Measurements from ENCODE around the gene FAM219B. TPM values are rescaled to one million over a fixed set of nuclear protein-coding genes. Genes with fewer than 3 reads are reported as not detected.

The FAM219B gene
- total and polyA plus RNA-seq, 2 of the 4 experiments (the other 2 are of a cell fraction): 24.9 to 48.7 TPM

DNA sequence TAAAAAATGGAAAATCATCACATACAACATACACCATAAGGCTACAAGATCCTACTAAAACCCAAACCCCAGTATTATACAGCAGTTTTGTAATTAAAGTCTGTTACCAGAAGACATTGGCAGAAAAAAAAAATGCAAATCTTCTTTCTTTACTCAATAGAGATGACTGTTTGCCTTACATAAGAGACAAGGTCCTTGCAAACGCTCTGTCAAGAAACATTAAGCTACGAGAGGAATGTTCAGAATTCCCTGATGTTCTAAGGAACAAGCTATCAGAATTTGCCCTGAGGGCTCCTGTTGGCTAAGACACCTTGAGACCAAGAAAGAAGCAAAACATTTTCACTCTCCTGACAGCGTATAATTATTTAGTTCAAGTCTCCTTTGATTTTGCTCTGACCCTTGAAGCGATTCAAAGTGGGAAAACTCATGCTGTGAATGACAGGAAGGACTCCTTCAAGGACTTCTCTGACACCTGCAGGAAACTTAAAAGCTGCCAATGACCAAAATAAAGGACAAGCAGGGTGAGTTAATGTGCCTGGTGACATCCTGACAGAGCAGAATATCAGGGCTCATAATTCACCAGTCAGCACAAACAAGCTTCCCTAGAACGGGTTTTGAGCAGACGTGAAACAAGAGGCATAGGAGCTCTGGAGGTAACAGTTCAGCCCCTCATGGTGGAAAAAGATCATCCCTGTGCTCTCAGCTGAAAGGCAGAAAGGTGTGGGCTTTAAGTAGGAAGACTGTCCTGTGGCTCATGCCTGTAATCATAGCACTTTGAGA, 36.0 kb downstream of the FAM219B start:
- peaks cover 2% of the 10 kb centered on the region for H3K36me3 ChIP-seq (ENCODE audit: control insufficient read depth, insufficient read depth, low read length)
- ATAC-seq (ENCODE audit: low read depth) (no peak), DNase-seq (no peak)
- H4K91ac ChIP-seq (ENCODE audit: insufficient read depth, low read depth, low read length): no peak overlapping the region
- intact Hi-C loops (cut with micrococcal nuclease) (no loop called here), in situ Hi-C loops (cut with MboI; ENCODE audit: low sequenced_read_pairs) (no loop called here), dilution Hi-C loops (cut with HindIII; ENCODE audit: low sequenced_read_pairs, unreplicated experiment) (no loop called here)
- peaks cover 18% of the 10 kb centered on the region for H3K4me1 ChIP-seq (ENCODE audit: control insufficient read depth, insufficient read depth, low read length)
- H2BK120ac ChIP-seq (ENCODE audit: low read depth, low read length): no peak overlapping the region
- no peak overlapping the region for H3K18ac ChIP-seq (ENCODE audit: low read depth, low read length)
- peak overlapping the region; percentile 50; the same call in 1 of the 2 replicates for H3K23ac ChIP-seq (ENCODE audit: low read depth, low read length)
- H4K8ac ChIP-seq (ENCODE audit: low read depth in 2 of 2, low read length in 2 of 2): no peak overlapping the region
- no peak overlapping the region for H2AFZ ChIP-seq (replicated peaks; ENCODE audit: low read length, poor library complexity)
- H4K20me1 ChIP-seq (ENCODE audit: insufficient read depth, low read length): peaks cover 64% of the 10 kb centered on the region
- no peak overlapping the region for H2BK20ac ChIP-seq (ENCODE audit: low read depth, low read length)
- H2BK5ac ChIP-seq (ENCODE audit: low read depth, low read length, poor library complexity, severe bottlenecking): no peak overlapping the region
- H3K56ac ChIP-seq (ENCODE audit: extremely low read depth, insufficient read depth, low read length): no peak overlapping the region
- ChIA-PET POLR2A (ENCODE audit: unreplicated experiment) (interaction anchor here (0.7 kb wide), 1 partner anchor 9 kb away, joined by 4 read pairs; no protein-coding TSS in a partner anchor), CTCF (interaction anchor here (1.1 to 1.2 kb wide), 2 partner anchors 88 to 100 kb away, joined by 3 to 10 read pairs; no protein-coding TSS in a partner anchor)
- H4K5ac ChIP-seq (ENCODE audit: low read depth, low read length): no peak overlapping the region
- peaks cover 38% of the 10 kb centered on the region for H3K9me1 ChIP-seq (ENCODE audit: insufficient read depth, low read length)
- BruUV-seq (replicated peaks): TSS peak; percentile 18
- H3K27me3 ChIP-seq (ENCODE audit: control insufficient read depth, insufficient read depth, low read length): no peaks in the 10 kb centered on the region
- TF ChIP-seq CHD1 (IDR thresholded peaks at IDR 0.05; ENCODE audit: low read depth, low read length) (no peak), NFE2L2 (IDR thresholded peaks at IDR 0.05; ENCODE audit: low read depth, low read length) (no peak), RFX5 (IDR thresholded peaks at IDR 0.05; ENCODE audit: low read depth, low read length) (no peak), RCOR1 (IDR thresholded peaks at IDR 0.05; ENCODE audit: insufficient replicate concordance, low read length) (no peak), MAFK (IDR thresholded peaks at IDR 0.05; ENCODE audit: low read depth, low read length) (peak; percentile 32; the same call in 1 of the 2 replicates)
- H3K79me1 ChIP-seq (ENCODE audit: low read depth in 1 of 2, low read length in 2 of 2): peaks cover 13 to 76% of the 10 kb centered on the region in 2 experiments; a peak in 3 of 4 replicates
- no peak overlapping the region for H3K4me3 ChIP-seq (ENCODE audit: insufficient read depth, low read depth, low read length)
- no peak overlapping the region for H3K27ac ChIP-seq (ENCODE audit: insufficient read depth, low read length)
- H2AK5ac ChIP-seq (ENCODE audit: low read depth, low read length): no peak overlapping the region
- H3K9me3 ChIP-seq (ENCODE audit: control insufficient read depth, insufficient read depth, low read length): no peaks in the 10 kb centered on the region
- no peak overlapping the region for H3K14ac ChIP-seq (replicated peaks; ENCODE audit: low read depth, low read length)
- WGBS, 2 experiments (ENCODE audit: extremely low coverage in 2 of 2, insufficient read length in 1 of 2): no CpG with 5 or more reads among the region's 6 CpGs
- no peak overlapping the region for H3K4me2 ChIP-seq (ENCODE audit: low read depth, low read length)
- H2AK9ac ChIP-seq (replicated peaks; ENCODE audit: low read depth, low read length, poor library complexity): no peak overlapping the region
- no peak overlapping the region for H2BK15ac ChIP-seq (ENCODE audit: low read depth, low read length)
- H3K4ac ChIP-seq (ENCODE audit: low read depth, low read length): no peak overlapping the region
- no peak overlapping the region for H3K9ac ChIP-seq (ENCODE audit: low read depth, low read length)
